AG04450 (cell line): ENCODE measurements around the gene CHPF. TPM values are rescaled to one million over a fixed set of nuclear protein-coding genes. Genes with fewer than 3 reads are reported as not detected.

Experiments used
- CTCF ChIA-PET: fragments of 300-600, 350-600 bp; formaldehyde crosslinking; extraction: SDS; loops from one replicate; lab custom pipeline; 2022; ENCODE audit warnings: antibody characterized with exemption, inconsistent platforms; lab: Charles Lee
- POLR2A ChIA-PET: fragments of 350-600 bp; formaldehyde crosslinking; extraction: SDS; loops from one replicate; lab custom pipeline; 2021; ENCODE audit warnings: antibody characterized with exemption, inconsistent platforms; lab: Yijun Ruan, JAX
- DNase-seq: peaks from one replicate; pipeline ENCODE4 v3.0.0-alpha.2; 2011; ENCODE audit warnings: low read depth, low spot score
- H3K27ac ChIP-seq: one replicate; pipeline ENCODE4 v1.5.1; 2012; ENCODE audit warnings: low read depth, low read length, control low read depth
- H3K27me3 ChIP-seq: one replicate; pipeline ENCODE4 v1.6.0; 2012; ENCODE audit warnings: low read length; ENCODE audit not compliant: control insufficient read depth, insufficient read depth
- H3K4me3 ChIP-seq: 2 replicates; pipeline ENCODE4 v1.5.1; 2011; ENCODE audit warnings: mild to moderate bottlenecking, low read depth, low read length, control low read depth
- H3K9me3 ChIP-seq: 2 replicates; pipeline ENCODE4 v1.5.1; 2012; ENCODE audit warnings: low read length; ENCODE audit not compliant: control insufficient read depth, insufficient read depth
- polyA plus RNA-seq: library from polyadenylated mRNA; depleted of rRNA; stranded (reverse); fragments of >200 nt; gene quantifications from 2 replicates; pipeline ENCODE4 v1.2.3, GENCODE V29; 2011
- TF ChIP-seq, protein P1 (sequence below): IDR thresholded peaks from 2 replicates; pipeline ENCODE4 v1.5.1; 2011; ENCODE audit warnings: low read depth, low read length, control low read depth, inconsistent platforms

The CHPF gene
- polyA plus RNA-seq, 1 experiment = 24.4 TPM

DNA sequence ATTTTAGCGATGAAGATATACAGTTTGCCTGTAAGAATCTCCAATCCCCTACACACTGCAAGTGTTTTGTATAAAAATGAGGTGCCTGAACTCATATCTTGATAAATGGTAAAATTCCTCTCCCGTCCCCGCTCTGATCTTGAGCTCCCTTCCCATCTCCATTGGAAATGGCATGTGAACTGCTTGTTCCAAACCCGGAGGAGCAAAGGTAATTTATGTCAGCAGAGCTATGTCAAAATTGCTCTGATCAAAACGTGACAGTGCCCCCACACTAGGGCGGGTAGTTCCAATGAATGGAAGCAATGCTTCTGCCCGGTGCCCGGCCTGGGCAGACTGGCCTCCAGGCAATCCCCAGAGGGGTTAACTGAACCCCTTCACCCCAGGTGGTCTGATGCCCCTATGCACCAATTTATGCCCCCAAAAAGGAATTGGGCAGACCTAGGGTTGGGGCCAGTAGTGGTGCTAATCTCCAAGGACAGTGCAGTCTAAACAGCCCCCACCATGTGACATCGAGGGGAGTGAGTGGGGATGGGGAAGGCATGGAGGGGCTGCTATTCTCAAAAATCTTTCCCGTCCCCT lies 48.6 kb downstream of the CHPF start:
- Histone ChIP-seq H3K4me3 (no peak overlapping the region), H3K27ac (no peak overlapping the region), H3K27me3 (peaks cover 3% of the 10 kb centered on the region), H3K9me3 (no peaks in the 10 kb centered on the region; the same call in 1 of the 2 replicates)
- ChIA-PET CTCF (interaction anchor here (0.6 to 6.1 kb wide), 30 partner anchors 10 to 392 kb away, joined by 3 to 168 read pairs (median 4); partner anchors contain the start of gene TMEM198), POLR2A (interaction anchor here (0.6 to 1.1 kb wide), 4 partner anchors 13 to 42 kb away, joined by 3 to 5 read pairs (median 4); no protein-coding TSS in a partner anchor)
- TF ChIP-seq, protein P1, sequence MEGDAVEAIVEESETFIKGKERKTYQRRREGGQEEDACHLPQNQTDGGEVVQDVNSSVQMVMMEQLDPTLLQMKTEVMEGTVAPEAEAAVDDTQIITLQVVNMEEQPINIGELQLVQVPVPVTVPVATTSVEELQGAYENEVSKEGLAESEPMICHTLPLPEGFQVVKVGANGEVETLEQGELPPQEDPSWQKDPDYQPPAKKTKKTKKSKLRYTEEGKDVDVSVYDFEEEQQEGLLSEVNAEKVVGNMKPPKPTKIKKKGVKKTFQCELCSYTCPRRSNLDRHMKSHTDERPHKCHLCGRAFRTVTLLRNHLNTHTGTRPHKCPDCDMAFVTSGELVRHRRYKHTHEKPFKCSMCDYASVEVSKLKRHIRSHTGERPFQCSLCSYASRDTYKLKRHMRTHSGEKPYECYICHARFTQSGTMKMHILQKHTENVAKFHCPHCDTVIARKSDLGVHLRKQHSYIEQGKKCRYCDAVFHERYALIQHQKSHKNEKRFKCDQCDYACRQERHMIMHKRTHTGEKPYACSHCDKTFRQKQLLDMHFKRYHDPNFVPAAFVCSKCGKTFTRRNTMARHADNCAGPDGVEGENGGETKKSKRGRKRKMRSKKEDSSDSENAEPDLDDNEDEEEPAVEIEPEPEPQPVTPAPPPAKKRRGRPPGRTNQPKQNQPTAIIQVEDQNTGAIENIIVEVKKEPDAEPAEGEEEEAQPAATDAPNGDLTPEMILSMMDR = no peak
- DNase-seq = no peak

DNA sequence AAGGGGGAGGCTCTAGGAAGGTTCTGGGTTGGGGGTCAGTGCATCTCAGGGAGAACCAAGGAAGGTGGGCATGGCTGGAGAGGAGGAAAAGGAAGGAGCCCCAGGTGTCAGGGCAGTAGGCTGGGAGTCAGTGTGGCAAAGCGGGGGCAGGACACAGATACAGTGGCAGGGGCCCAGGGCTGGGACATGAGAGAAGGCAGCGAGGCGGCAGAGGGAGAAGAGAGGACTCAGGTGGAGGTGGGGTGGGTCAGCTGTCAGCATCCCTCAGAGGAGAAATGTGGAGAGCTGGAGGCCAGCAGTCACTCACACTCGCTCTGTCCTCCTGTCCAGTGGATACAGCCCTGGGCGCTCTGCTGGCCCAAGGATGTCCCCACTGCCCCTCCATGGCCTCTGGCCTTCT lies 50.5 kb downstream of the CHPF start:
- no peaks in the 10 kb centered on the region; the same call in 1 of the 2 replicates for H3K9me3 ChIP-seq
- TF ChIP-seq, protein P1 = no peak
- ChIA-PET CTCF (interaction anchor here (1.1 to 6.1 kb wide), 4 partner anchors 16 to 35 kb away, joined by 4 to 168 read pairs (median 32); no protein-coding TSS in a partner anchor), POLR2A (no interaction called here)
- no peak overlapping the region for H3K27ac ChIP-seq
- H3K4me3 ChIP-seq = no peak overlapping the region
- peaks cover 3% of the 10 kb centered on the region for H3K27me3 ChIP-seq
- no peak for DNase-seq

DNA sequence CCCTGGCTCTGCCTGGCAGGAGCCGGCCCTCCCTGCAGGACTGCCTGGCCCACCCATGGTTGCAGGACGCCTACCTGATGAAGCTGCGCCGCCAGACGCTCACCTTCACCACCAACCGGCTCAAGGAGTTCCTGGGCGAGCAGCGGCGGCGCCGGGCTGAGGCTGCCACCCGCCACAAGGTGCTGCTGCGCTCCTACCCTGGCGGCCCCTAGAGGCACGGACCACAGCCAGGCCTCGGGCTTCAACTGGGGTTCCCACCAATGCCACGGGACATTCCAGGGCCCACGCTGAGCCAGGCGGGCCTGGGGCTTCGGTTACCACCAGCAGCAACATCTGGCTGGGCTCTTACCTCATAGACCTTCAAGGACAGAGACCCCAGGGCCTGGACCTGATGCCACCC lies 51.0 kb downstream of the CHPF start:
- ChIA-PET POLR2A (no interaction called here), CTCF (interaction anchor here (1.1 to 6.1 kb wide), 4 partner anchors 16 to 36 kb away, joined by 3 to 168 read pairs (median 15); no protein-coding TSS in a partner anchor)
- Histone ChIP-seq H3K27me3 (peaks cover 3% of the 10 kb centered on the region), H3K4me3 (no peak overlapping the region), H3K27ac (no peak overlapping the region), H3K9me3 (no peaks in the 10 kb centered on the region; the same call in 1 of the 2 replicates)
- TF ChIP-seq, protein P1 = no peak
- no peak for DNase-seq

DNA sequence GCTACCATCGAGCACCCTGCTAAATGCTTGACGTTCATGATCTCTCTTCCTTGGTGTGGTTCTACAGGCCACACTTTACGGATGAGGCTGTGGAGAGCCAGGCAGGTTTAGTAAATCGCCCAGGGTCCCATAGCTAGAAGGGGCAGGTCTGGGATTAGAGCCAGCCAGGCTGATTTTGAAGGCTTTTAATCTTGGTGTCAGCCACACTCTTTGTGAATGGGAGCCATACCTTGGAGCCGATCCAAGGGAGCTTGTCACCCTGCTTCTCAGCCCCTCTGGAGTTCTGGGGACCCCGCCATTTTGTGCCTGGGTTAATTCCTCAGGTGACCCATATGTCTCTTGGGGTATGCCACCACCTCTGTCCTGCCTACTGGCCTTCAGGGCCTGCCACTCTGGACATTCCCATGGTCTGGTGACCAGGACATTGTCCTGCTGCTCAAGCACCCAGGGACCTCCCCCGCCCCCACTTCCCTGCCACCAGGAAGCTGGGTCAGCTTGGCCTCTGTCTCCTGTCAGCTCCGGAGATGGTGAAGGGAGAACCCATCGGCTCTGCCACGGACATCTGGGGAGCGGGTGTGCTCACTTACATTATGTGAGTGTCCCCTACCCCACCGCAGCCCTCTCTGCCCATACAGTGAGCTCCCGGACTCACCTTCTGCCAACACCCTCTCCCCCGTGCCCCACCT lies 52.2 kb downstream of the CHPF start:
- ChIA-PET CTCF (interaction anchor here (1.0 to 5.6 kb wide), 4 partner anchors 15 to 88 kb away, joined by 3 to 26 read pairs (median 10); no protein-coding TSS in a partner anchor), POLR2A (interaction anchor here (0.5 kb wide), 1 partner anchor 20 kb away, joined by 5 read pairs; no protein-coding TSS in a partner anchor)
- H3K4me3 ChIP-seq = no peak overlapping the region
- no peaks in the 10 kb centered on the region; the same call in 1 of the 2 replicates for H3K9me3 ChIP-seq
- no peak overlapping the region for H3K27ac ChIP-seq
- DNase-seq = no peak
- TF ChIP-seq, protein P1 = no peak
- H3K27me3 ChIP-seq = peaks cover 3% of the 10 kb centered on the region
